IMR-90 (cell line): ENCODE data around the gene TMEM126A. TPM values are rescaled to one million over a fixed set of nuclear protein-coding genes. Genes with fewer than 3 reads are reported as not detected.

ENCODE experiments used
- ATAC-seq: fragments of 200-7000 bp; cut with Tn5 transposase; 2 replicates; pipeline ENCODE4 v1.9.1; 2020; ENCODE audit warnings: low read depth, mild to moderate bottlenecking, moderate library complexity
- BruUV-seq: library from RNA; stranded (reverse); fragments of 400-500 nt; replicated peaks from 2 replicates; lab custom pipeline; 2021; lab: Mats Ljungman, UMichigan
- CTCF ChIA-PET: fragments of 300-600 bp; formaldehyde crosslinking; extraction: SDS; loops from one replicate; lab custom pipeline; 2021; ENCODE audit warnings: antibody characterized with exemption; lab: Yijun Ruan, JAX
- POLR2A ChIA-PET: fragments of 300-600 bp; sonication (Branson Sonifier 250); formaldehyde crosslinking; loops from one replicate; lab custom pipeline; 2022; ENCODE audit warnings: antibody characterized with exemption; ENCODE audit not compliant: unreplicated experiment; lab: Charles Lee
- DNase-seq: peaks from one replicate; pipeline ENCODE4 v3.0.0; 2013
- H2AFZ ChIP-seq: replicated peaks from 2 replicates; pipeline ENCODE3; 2013; ENCODE audit warnings: low read length, mild to moderate bottlenecking; ENCODE audit not compliant: poor library complexity
- H2AK5ac ChIP-seq: 2 replicates; pipeline ENCODE4 v1.6.1; 2013; ENCODE audit warnings: low read depth, low read length, inconsistent platforms
- H2AK9ac ChIP-seq: replicated peaks from 2 replicates; pipeline ENCODE3; 2013; ENCODE audit warnings: mild to moderate bottlenecking, low read depth, low read length, moderate library complexity; ENCODE audit not compliant: poor library complexity
- H2BK120ac ChIP-seq: 2 replicates; pipeline ENCODE4 v1.6.1; 2013; ENCODE audit warnings: low read depth, low read length, inconsistent platforms
- H2BK15ac ChIP-seq: 3 replicates; pipeline ENCODE4 v1.6.1; 2013; ENCODE audit warnings: low read depth, low read length, inconsistent platforms
- H2BK20ac ChIP-seq: 2 replicates; pipeline ENCODE4 v1.6.1; 2013; ENCODE audit warnings: low read depth, mild to moderate bottlenecking, inconsistent platforms, low read length, moderate library complexity
- H2BK5ac ChIP-seq: 2 replicates; pipeline ENCODE4 v1.6.1; 2013; ENCODE audit warnings: mild to moderate bottlenecking, low read depth, low read length, inconsistent platforms; ENCODE audit not compliant: poor library complexity, severe bottlenecking
- H3K14ac ChIP-seq: replicated peaks from 2 replicates; pipeline ENCODE4 v1.6.1; 2013; ENCODE audit warnings: low read depth, low read length, inconsistent platforms
- H3K18ac ChIP-seq: 2 replicates; pipeline ENCODE4 v1.6.1; 2013; ENCODE audit warnings: low read depth, low read length, control low read depth
- H3K23ac ChIP-seq: 2 replicates; pipeline ENCODE4 v1.6.1; 2013; ENCODE audit warnings: low read depth, low read length, inconsistent platforms
- H3K27ac ChIP-seq: 2 replicates; pipeline ENCODE4 v1.5.1; 2013; ENCODE audit warnings: mild to moderate bottlenecking, control low read depth, low read length; ENCODE audit not compliant: insufficient read depth
- H3K27me3 ChIP-seq: 2 replicates; pipeline ENCODE4 v1.6.1; 2013; ENCODE audit warnings: low read length; ENCODE audit not compliant: control insufficient read depth, insufficient read depth
- H3K36me3 ChIP-seq: 2 replicates; pipeline ENCODE4 v1.6.1; 2013; ENCODE audit warnings: low read length, mixed read lengths; ENCODE audit not compliant: control insufficient read depth, insufficient read depth
- H3K4ac ChIP-seq: 2 replicates; pipeline ENCODE4 v1.6.1; 2013; ENCODE audit warnings: low read depth, low read length, inconsistent platforms
- H3K4me1 ChIP-seq: 2 replicates; pipeline ENCODE4 v1.6.1; 2013; ENCODE audit warnings: low read length, mixed read lengths; ENCODE audit not compliant: control insufficient read depth, insufficient read depth
- H3K4me2 ChIP-seq: 2 replicates; pipeline ENCODE4 v1.6.1; 2013; ENCODE audit warnings: low read depth, mild to moderate bottlenecking, control low read depth, low read length, moderate library complexity
- H3K4me3 ChIP-seq: 2 replicates; pipeline ENCODE4 v1.5.1; 2013; ENCODE audit warnings: low read depth, mild to moderate bottlenecking, control low read depth, low read length, moderate library complexity; ENCODE audit not compliant: insufficient read depth
- H3K56ac ChIP-seq: 2 replicates; pipeline ENCODE4 v1.6.1; 2013; ENCODE audit warnings: low read length, inconsistent platforms; ENCODE audit not compliant: insufficient read depth; ENCODE audit errors: extremely low read depth
- H3K79me1 ChIP-seq, 2 experiments: 2 replicates each; pipeline ENCODE4 v1.6.1; 2013; ENCODE audit warnings: low read length in 2 of 2, inconsistent platforms in 1 of 2, low read depth in 1 of 2
- H3K9ac ChIP-seq: 2 replicates; pipeline ENCODE4 v1.6.1; 2013; ENCODE audit warnings: low read depth, low read length, control low read depth
- H3K9me1 ChIP-seq: 2 replicates; pipeline ENCODE4 v1.6.1; 2013; ENCODE audit warnings: low read length, inconsistent platforms; ENCODE audit not compliant: insufficient read depth
- H3K9me3 ChIP-seq: 2 replicates; pipeline ENCODE4 v1.6.1; 2013; ENCODE audit warnings: low read length; ENCODE audit not compliant: control insufficient read depth, insufficient read depth
- H4K20me1 ChIP-seq: 2 replicates; pipeline ENCODE4 v1.6.1; 2013; ENCODE audit warnings: low read length, inconsistent platforms; ENCODE audit not compliant: insufficient read depth
- H4K5ac ChIP-seq: 2 replicates; pipeline ENCODE4 v1.6.1; 2013; ENCODE audit warnings: mild to moderate bottlenecking, low read depth, low read length, control low read depth
- H4K8ac ChIP-seq, 2 experiments: 2 replicates each; pipeline ENCODE4 v1.6.1; 2013; ENCODE audit warnings: low read depth in 2 of 2, low read length in 2 of 2, control low read depth in 1 of 2, inconsistent platforms in 1 of 2
- H4K91ac ChIP-seq: 2 replicates; pipeline ENCODE4 v1.6.1; 2013; ENCODE audit warnings: low read depth, low read length, inconsistent platforms; ENCODE audit not compliant: insufficient read depth
- RAD21 ChIP-seq: IDR thresholded peaks from 2 replicates; pipeline ENCODE4 v1.6.1; 2012; ENCODE audit warnings: low read length, improper control_type of control experiment
- USF2 ChIP-seq: fragments of 150-350 bp; IDR thresholded peaks from 2 replicates; pipeline ENCODE4 v1.6.1; 2017; ENCODE audit warnings: mild to moderate bottlenecking, antibody characterized with exemption, low read length, low read depth
- WGBS, 2 experiments: methylation state at CpG; one replicate each; pipeline versions ENCODE4 v1.1.5 to v1.1.7; 2013; ENCODE audit warnings: missing lambda C conversion rate in 2 of 2; ENCODE audit not compliant: insufficient read length in 1 of 2; ENCODE audit errors: extremely low coverage in 2 of 2; 5-methylcytosine and 5-hydroxymethylcytosine counted together
- dilution Hi-C: fragments of 300-500 bp; cut with HindIII; formaldehyde crosslinking; loops from one replicate; pipeline ENCODE4 v1.14.3; 2018; ENCODE audit warnings: low sequenced_read_pairs; ENCODE audit not compliant: unreplicated experiment
- in situ Hi-C: fragments of 300-500 bp; cut with MboI; formaldehyde crosslinking; loops from 3 replicates; pipeline ENCODE4 v1.14.3; 2019; ENCODE audit warnings: low sequenced_read_pairs, inconsistent platforms, mixed read lengths
- intact Hi-C: fragments of 100-400 bp; cut with micrococcal nuclease; formaldehyde crosslinking; loops from 2 replicates; pipeline ENCODE4 v1.10.0; 2022
- polyA plus RNA-seq, 3 experiments: library from polyadenylated mRNA; depleted of rRNA; stranded (reverse); fragments of >200 nt; gene quantifications; 2 replicates each; pipeline ENCODE4 v1.2.3, GENCODE V29; 2012; ENCODE audit warnings: low replicate concordance in 1 of 3
- total RNA-seq: library from RNA; depleted of rRNA; stranded (reverse); fragments of >200 nt; gene quantifications from 2 replicates; pipeline ENCODE4 v1.2.3, GENCODE V29; 2012

TMEM126A gene
- total and polyA plus RNA-seq, 2 of the 4 experiments (the other 2 are of a cell fraction) = 34.9 to 60.4 TPM

GRCh38 chr11:85672105-85672902, 24.5 kb downstream of the TMEM126A start:
- Histone ChIP-seq H2BK120ac (no peak overlapping the region), H2BK20ac (no peak overlapping the region), H3K36me3 (no peaks in the 10 kb centered on the region), H3K27ac (no peak overlapping the region), H2BK5ac (no peak overlapping the region), H4K8ac (no peak overlapping the region), H2AK5ac (no peak overlapping the region), H3K9me1 (no peaks in the 10 kb centered on the region), H4K91ac (no peak overlapping the region), H3K23ac (no peak overlapping the region), H2AK9ac (no peak overlapping the region), H3K27me3 (no peaks in the 10 kb centered on the region), H2AFZ (no peak overlapping the region), H2BK15ac (no peak overlapping the region), H4K20me1 (no peaks in the 10 kb centered on the region), H4K5ac (no peak overlapping the region), H3K4me2 (no peak overlapping the region), H3K4me1 (no peaks in the 10 kb centered on the region), H3K14ac (no peak overlapping the region), H3K4ac (no peak overlapping the region), H3K79me1 (no peaks in the 10 kb centered on the region), H3K9ac (no peak overlapping the region), H3K4me3 (no peak overlapping the region), H3K18ac (no peak overlapping the region), H3K9me3 (no peaks in the 10 kb centered on the region), H3K56ac (no peak overlapping the region)
- intact Hi-C loops = no loop called here
- WGBS, 2 experiments = 88% methylated on average over 5 of the region's 8 CpGs; no CpG with 5 or more reads in 1 of the 2 experiments
- POLR2A ChIA-PET = no interaction called here
- BruUV-seq = no TSS peak
- TF ChIP-seq USF2 (no peak), RAD21 (no peak)
- DNase-seq (no peak), ATAC-seq (no peak)
- CTCF ChIA-PET = no interaction called here
- in situ Hi-C loops = no loop called here
- dilution Hi-C loops = no loop called here
